HS-27A (cell line): ENCODE measurements around the gene ARHGEF10L.

Source experiments
- DNase-seq: peaks from one replicate; pipeline ENCODE4 v3.0.0-alpha.2; 2012; ENCODE audit warnings: low read depth, missing footprints

Gene ARHGEF10L

DNA sequence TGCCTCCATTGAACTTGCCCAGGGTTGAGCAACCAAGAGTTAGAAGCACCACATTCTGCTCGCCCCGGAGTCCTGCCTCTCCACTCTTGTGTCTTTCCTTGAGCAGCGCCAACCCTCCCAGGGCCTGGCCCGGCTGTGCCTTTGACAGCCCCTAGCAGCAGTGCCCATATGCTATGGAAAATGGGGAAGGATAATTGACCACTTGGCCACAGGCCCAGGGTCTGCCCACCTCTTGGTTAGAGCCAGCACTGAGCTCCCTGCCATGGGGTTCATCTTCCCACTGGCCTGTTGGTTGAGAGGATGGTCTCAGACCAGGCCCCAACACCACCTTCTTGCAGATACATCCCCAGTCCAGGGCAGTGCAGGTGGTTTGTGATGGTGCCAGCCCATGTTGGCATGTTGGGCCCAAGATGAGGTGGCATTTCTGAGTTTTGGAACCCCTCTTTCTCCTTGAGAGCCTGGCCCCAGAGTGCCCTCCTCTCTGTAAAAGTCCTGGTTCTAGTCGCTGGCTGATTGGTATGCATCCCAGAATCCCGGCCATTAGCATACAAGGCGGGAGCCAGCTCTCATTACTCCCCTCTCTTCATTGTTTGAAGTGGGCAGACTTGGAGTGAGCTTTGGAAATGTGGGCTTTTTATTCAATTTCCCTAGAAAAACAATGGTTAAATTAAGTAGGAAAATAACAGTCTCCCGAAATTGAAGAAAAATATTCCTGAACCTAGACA, 7.6 kb downstream of the ARHGEF10L start:
- no peak for DNase-seq

DNA sequence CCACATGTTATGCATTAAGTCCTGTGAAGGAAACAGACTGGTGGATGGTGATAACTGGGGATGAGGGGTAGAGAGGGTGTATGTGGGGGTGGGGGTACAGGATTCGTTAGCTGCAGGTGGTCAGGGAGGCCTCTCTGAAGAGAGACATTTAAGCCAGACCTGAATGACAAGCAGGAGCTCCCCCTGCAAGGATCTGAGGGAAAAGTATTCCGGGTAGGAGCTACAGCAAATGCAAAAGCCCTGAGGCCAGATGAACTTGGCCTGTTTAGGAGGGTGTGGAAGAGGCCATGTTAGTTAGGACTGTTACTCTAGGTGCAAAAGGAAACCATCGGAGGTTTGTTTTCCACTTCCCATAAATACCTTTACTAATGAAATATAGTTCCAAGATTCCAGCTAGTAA, 9.9 kb downstream of the ARHGEF10L start:
- no peak for DNase-seq

DNA sequence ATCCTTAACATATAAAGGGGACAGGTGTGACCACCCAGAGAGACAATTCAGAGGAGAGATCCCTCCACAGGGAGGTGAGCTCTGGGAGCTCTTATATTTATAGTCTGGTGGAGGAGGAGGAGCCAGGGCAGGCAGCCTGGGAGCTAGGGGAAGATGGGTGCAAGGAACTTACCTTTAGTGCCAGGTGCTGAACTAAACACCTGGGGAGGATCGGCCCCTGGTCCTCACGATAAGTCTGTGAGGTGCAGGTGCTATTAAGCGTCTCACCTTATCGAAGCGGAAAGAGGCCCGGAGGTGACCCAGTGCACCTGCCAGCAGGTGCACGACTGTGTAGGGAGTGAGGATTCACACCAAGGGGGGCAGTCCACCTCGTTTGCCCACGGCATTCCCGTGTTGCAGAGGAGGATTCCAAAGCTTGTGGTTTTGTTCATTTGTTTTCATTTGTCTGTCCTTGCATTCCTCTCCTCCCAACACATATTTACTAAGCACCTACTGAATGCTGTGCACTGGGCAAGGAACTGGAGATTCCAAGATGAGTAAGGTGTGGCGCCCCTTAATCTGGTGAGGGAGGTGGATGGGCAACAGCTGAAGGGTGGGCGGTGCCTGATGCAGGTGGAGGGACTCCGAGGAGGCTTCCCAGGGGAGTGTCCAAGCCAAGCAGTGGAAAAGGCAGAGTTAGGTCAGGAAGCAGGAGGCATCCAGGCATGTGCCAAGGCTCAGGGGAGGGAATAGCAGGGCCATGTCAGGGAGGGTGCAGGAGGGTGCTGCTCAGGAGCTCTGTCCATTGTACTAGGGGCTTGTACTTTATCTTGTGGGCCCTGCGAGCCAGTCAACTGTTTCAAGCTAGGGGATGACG, 11.5 kb downstream of the ARHGEF10L start:
- no peak for DNase-seq

DNA sequence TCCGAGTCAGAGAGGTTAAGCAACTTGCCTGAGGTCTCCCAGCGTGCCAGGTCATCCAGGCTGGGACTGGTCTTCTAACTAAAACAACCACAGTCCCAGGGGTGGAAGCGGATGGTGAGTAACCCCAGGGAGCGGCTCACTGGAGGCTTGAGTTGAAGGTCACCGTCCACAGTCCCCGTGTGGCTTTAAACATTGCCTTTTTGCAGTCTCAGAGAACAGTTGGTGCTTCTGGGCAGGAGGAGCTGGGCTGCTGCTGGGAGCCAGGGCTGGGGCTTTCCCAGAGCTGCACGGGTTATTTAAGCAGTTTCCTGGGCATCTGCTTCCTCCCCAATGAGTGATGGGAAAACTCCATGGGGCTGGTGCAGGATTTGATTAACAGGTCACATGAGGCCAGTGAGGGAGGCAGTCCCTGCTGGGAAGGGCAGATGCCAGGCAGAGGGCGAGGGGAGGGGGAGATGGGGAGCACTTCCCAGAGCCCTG, 12.3 kb downstream of the ARHGEF10L start:
- no peak for DNase-seq

DNA sequence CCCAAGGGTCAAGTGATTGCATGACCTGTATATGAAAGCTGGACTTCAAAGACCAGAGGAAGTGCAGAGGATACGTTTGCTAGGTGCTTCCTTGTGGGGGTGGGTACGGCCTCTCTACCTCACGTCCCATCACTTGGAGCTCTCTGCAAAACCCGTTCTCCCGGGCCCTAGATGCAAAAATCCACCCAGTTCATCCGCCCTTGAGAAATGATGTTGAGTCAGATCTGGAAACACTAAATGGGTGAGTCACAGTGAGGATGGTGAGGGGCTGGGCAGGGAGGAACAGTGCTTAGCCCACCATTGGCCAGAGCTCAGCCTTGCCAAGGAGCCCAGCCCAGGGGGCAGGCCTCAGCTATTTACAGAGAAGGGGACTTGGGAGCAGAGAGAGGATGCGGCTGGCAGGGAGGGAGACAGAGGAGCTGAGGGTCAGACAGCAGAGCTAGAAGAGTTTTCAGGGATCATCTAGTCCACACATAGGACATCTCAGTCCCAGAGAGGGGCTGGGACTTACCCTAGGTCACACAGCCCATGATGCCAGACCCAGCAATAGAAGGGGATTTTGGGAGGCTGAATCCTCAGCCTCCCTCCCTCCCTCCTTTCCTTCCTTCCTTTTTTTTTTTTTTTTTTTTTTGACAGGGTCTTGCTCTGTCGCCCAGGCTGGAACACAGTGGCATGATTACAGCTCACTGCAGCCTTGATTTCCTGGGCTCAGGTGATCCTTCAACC, 14.6 kb downstream of the ARHGEF10L start:
- DNase-seq: peak; percentile 79

DNA sequence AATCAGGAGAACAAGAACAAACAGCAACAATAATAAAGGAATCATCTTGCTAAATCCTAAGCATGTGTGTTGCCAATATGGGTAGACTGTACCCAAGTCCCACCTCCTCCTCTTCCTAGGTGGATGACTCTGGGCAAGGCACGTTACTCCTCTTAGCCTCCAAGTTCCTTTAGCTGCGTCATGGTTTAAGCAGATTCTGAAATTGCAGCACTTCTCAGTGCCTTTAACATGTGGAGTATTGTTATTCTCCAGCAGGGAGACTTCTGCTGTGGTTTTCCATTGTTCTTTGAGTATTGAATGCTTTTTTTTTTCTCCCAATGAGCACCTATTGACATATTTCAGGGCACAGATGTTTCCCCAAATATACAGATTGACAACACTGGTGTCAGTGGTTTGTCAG, 15.5 kb downstream of the ARHGEF10L start:
- no peak for DNase-seq

DNA sequence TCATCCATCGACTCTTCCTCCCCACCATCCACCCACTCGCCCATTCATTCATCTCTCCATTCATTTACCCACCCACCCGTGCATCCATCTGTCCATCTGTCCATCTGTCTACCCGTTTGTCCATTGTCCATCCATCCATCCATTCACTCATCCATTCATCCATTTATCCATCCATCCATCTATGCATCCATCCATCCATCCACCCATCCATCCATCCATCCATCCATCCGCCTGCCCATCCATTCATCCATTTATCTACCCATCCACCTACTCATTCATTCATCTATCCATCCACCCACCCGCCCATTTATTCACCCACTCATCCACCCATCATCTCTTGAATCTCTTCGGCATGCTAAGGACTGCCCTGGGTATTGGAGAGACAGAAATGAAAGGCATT, 18.5 kb downstream of the ARHGEF10L start:
- DNase-seq: no peak

DNA sequence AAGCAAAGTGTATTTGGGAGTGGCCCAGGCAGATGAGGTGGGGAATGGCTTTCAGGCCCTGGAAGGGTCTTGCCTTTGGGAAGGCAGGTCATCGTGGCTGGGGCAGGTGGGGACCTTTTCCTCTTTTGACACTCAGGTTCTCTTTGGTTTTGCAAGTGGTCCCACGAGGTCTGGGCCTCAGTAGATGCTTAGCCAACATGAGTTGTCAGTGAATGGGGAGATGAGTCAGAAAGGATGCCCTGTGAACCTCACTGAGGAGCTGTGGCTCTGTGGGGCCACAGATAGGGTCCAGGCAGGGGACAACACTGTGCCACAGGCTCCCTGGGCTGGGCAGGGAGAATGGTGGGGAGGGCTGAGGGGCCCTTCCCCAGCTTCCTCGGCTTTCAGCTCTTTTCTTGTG, 19.0 kb downstream of the ARHGEF10L start:
- no peak for DNase-seq

DNA sequence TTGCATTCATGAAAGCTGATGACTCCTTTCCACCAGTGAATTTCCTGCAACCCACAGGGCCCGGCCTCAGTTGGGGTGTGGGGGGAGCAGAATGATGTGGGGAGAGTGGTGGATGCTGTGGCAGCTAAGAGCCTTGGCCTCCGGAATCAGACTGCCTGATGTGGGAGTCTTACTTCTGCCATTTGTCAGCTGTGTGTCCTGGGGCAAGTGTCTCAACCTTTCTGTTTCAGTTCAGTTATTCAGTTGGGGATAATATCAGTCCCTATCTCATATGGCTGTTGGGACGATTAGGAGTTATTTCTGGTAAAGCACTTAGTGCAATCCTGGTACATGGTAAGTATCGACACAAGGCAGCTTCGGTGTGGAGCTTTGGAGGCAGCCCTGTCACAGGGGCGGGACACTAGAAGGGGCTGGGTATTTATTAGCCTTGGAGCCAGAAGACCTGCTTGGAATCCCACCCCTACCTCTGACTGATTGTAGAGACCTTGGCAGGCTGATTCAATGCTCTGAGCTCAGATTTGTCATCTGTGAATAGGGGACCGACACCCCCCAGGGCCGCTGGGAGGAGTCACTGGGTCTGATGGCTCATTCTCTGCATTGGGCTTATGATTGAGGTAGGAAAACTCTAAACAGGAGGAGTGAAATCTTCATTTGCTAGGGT, 19.6 kb downstream of the ARHGEF10L start:
- no peak for DNase-seq

DNA sequence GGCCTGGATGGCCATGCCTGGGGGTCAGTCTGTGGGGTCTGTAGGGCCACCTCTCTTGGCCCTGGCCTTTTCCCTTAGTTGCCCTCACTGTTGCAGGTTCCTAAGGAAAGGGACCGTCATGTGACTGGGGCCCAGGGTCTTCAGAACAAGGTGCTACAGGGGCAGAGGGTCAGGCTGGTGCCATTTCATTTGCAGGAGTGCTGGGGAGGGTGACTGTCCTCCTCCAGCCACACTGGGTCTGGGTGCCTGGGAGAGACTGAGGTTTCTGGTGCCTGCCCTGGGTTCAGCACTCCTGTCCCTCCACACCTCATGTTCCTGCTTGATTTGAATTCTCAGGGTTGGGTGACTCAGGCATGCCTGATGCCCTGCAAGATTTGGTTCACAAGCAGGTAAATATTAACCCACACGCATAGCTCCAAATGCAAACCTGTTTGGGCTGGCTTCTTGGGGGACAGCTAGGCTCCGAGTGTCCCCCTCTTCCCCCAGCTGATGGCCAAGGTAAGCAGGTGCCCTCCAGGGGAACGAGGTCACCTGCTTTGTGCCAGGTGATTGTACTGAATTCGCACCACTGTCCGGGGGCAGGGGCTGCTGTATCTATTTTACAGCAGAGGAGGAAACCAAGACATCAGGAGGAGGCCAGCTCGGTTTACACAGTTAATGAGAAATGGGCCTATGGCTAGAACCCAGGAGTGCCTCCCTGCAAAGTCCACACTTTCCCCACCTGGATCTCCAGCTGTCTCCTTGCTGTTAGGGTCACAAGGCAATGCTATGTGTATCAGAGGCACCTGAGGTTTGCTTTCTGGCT, 20.3 kb downstream of the ARHGEF10L start:
- no peak for DNase-seq

DNA sequence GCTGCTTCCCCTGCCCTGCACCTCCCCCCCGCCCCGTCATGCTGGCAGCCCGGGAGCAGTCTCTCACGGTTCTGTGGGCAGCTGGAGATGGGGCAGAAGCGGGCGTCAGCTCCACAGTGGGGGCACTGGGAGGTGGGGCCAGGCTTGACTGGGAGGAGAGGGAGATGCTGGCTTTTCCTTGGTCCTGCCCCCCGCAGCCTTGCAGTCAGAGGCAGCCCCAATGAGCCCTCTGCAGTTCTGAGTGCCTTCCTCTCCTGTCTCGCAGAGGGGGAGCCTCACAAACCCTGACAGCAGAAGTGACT, 21.7 kb downstream of the ARHGEF10L start:
- no peak for DNase-seq

DNA sequence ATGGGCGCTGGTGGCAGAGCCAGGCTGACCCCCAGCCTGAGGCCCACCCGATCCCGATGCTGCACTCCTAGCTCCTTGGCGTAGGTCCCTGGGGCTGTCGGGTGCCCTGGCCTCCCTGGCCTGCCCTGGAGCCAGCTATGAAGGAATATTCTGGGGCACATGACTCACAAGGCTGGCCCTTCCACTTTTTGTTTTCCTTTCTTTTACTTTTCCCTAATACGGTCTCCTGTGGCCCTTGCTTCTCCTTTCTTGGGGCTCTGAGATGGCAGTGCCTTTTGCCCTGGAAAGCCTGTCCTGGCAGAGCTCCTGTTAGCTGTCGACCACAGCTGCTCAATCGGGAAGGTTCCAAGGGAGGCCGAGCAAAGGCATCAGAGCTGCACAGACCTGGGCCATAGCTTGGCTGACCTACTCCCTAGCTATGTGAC, 22.1 kb downstream of the ARHGEF10L start:
- DNase-seq: no peak

DNA sequence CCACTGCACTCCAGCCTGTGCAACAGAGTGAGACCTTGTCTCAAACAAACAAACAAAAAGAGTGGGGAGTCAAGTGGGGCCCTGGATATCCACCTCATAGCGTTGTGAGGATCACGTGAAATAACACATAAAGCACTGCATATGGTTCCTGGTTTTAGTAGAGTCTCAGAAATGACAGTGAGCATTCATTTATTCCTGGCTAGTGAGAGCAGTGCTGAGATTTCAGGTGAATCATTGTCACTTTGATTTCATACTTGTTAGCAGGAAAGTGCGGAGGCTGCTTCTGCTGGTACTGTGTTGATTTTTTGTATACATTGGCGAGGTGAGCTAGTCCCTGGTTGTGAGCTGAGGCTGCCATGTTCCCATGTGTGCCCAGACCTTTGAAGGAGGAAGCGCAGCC, 22.9 kb downstream of the ARHGEF10L start:
- DNase-seq: no peak

DNA sequence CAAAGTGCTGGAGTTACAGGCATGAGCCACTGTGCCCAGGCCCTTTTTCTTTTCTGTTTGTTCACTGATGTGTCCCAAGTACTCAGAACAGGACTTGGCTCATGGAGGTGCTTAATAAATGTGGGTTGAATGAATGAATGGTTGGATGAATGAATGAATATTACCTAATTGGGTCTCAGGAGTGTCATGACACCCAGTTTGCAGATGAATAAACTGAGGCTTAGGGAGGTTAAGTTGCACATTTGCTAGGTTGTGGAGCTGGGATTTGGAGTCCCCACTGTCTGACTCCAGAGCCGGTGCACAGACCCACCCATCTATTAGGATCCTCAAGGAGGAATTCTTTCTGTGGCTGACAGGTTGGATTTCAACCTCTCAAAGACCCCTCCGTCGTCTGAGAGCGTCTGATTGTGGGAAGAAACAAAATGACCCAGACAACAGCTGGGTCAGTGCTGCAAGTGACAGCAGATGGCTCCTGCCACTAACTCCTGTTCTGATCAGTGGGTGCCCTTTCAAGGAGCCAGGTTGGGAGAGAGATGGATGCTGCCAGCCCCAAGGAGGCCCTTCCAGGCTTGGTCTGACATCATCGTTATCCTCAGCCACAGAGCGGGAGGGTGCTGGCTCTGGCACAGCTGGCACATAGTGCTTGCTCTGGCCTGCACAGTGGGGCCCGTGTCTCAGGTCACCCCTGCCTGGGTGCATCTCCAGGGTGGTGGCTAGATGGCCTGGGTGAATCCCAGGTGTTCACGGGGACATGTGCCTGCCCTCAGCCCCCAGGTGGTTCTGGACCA, 24.2 kb downstream of the ARHGEF10L start:
- no peak for DNase-seq

DNA sequence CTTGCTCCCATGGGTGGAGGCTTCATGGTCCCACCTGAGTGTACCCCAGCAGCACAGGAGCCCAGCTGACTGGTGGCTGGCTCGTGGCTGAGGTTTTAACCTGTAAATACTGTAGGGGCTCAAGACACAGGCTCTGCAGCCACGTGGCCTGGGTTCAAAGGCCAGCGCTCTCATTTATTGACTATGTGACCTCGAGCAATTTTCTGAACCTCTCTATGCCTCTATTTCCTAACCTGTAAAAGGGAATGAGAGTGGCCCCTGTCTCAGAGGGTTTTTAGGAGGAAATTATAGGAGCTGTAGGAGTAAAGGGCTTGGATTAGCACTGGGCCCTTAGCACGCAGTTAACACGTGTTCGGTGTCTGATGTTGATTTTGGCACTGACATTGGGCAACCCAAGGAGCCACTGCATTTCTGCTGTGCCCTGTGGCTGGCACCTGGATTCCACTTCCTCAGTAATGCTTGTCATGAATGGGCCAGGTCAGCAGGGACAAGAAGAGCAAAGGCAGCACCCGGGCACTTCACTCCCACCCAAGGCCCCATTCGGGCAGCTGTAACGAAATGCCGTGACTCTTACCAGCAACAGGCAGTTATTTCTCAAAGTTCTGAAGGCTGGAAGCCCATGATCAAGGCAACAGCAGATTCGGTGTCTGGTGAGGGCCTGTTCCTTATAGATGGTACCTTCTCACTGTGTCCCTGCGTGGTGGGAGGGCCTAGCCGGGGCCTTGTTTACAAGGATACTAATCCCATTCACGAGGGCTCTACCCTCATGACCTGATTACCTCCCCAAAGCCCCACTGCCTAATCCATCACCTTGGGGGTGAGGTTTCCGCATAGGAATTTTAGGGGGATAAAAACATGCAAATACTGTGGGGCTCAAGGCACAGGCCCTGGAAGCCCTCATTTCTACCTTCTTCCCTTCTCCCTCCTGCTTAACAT, 25.2 kb downstream of the ARHGEF10L start:
- no peak for DNase-seq

DNA sequence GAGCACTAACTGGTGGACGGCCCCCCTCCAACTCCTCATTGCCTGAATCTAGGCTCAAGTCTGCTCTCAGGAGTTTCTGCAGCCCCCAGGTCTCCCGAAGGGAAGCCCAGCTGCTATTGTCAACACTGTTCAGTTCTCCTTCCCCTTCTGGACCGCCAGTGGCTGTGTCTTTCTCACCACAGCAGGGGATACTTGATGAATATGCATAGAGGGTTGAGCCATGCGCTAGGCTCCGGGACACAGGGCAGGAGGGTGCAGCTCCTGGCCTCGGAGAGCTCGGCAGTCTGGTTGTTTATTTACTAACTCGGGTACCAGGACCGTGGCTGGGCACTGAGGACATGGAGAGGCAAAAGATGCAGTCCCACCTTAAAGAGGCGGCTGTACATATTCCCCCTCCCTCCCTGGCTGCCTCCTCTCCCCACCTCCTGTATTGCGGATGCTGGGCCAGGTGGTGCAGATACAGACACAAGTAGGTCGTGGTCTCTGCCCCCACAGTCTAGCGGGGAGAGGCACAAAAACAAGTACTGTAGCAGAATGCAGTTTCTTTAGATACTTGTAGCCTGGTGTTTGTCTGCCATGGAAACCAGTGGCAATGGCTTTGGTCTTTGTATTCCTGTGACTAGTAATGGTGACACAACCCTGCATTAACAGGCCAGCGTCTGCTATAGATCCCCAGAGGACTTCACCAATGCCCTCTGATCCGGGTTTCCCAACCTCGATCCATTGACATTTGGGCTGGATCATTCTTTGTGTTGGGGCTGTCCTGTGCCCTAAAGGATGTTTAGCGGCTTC, 26.2 kb downstream of the ARHGEF10L start:
- DNase-seq: no peak

DNA sequence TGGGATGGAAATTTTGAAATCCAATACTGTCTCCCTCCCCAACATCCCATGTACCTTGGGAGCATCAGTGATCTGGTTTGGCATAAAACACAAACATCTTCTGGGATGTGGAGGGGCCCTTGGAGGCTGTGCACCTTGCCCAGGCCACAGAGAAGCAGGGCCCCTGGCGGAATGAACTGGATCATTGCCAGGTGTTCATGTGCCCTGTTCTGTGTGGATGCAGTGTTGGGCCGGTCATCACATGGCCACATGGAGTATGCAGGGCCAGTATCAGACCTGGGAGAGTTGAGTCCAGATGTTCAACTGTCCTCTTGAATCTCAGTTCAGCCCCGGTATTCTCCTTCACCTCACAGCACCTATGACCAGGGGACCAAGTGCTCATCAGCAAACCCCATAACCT, 26.9 kb downstream of the ARHGEF10L start:
- DNase-seq: no peak

DNA sequence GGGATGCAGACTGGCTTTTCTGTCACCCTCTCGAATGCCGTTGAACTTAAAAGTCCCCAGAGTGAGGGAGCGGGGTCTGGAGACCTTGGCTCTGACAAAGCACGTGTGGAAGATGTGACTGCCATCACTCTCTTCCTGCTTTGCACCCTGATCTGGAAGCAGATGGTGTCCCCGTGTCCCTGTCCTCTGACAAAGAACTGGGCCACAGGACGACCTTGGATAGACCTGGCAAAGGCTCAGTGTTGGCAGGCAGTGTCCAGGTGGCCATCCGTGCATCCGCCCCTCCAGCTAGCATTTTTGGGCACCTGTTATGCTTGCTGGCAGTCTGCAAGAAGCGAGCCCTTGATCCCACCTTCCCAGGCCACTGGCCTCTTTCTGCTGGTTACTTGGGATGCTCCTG, 27.4 kb downstream of the ARHGEF10L start:
- DNase-seq: no peak

DNA sequence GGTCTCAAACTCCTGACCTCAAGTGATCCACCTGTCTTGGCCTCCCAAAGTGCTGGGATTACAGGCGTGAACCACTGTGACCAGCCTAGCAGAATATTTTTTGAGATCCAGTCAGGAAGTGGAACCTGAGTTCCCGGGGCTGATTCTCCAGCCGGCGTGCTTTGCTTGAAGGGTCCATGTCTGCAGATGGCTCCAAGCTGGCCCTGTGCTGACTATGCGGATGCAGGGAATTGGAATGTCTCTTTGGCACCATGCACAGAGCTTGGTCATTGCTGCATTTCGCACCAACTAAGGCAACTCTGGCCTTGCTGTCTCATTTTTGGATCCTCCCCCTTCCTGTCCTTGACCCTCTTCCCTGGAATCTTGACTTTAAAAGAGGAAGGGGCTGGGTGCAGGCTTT, 28.1 kb downstream of the ARHGEF10L start:
- DNase-seq: no peak
